Activated T-cell treated with anti-CD3 and anti-CD28 coated beads, Interleukin-2, amount 50 U/mL, for 24 hours (primary cell): ENCODE data around the gene C4orf51.
"Not testable (repeated sequence)": the region's sequence is repeated elsewhere in the genome, so short reads cannot be mapped to it uniquely, and the experiment has no call there.

ENCODE experiments used
- DNase-seq: peaks from one replicate; pipeline ENCODE4 v3.0.0-alpha.2; 2020
- H3K27ac Mint-ChIP-seq: 2 replicates; pipeline ENCODE4 v1.8.0; 2020; ENCODE audit warnings: mild to moderate bottlenecking, mixed read lengths
- H3K27me3 Mint-ChIP-seq: 2 replicates; pipeline ENCODE4 v1.8.0; 2020; ENCODE audit warnings: mixed read lengths
- H3K36me3 Mint-ChIP-seq: 2 replicates; pipeline ENCODE4 v1.8.0; 2020; ENCODE audit warnings: low read depth, mixed read lengths
- H3K4me1 Mint-ChIP-seq: 2 replicates; pipeline ENCODE4 v1.8.0; 2020; ENCODE audit warnings: low read depth, mixed read lengths
- H3K4me3 Mint-ChIP-seq: 2 replicates; pipeline ENCODE4 v1.8.0; 2020; ENCODE audit warnings: mild to moderate bottlenecking, moderate library complexity, mixed read lengths
- H3K9me3 Mint-ChIP-seq: 2 replicates; pipeline ENCODE4 v1.8.0; 2020; ENCODE audit warnings: mixed read lengths

Gene C4orf51

DNA sequence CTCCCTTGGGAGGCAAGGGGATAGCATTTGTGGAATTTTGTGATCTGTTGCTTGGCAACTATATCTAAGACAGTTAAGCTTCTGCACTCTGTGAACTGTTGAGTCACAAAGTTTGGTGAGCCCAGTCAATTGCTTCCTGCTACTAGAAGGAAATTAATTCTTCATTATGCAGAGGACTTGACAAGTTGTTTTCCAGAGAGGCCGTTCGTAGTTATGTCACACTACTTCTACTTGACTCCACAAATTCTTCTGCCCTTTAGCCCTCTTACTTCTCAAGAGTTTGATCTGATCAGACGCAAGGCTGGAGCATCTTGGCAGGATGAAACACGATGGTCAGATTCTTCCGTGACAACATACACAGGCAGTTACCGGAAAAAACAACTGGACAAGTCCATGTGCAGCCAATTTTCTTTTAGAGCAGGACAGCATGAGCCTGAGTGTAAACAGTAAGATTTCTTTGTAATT lies at the start of gene C4orf51:
Gene C4orf51 (plus strand): TSS at position 156 of the 465 bp plus-strand sequence. CDS start 58 bp downstream, at position 214.
- no peaks in the 10 kb centered on the region for H3K9me3 Mint-ChIP-seq
- peaks cover 21% of the 10 kb centered on the region for H3K27me3 Mint-ChIP-seq
- H3K4me3 Mint-ChIP-seq, result no peak within 1 kb of the TSS
- H3K27ac Mint-ChIP-seq, result no peak within 1 kb of the TSS
- no peak for DNase-seq
- H3K36me3 Mint-ChIP-seq, result no peaks in the 10 kb centered on the region
- H3K4me1 Mint-ChIP-seq, result no peaks in the 10 kb centered on the region

DNA sequence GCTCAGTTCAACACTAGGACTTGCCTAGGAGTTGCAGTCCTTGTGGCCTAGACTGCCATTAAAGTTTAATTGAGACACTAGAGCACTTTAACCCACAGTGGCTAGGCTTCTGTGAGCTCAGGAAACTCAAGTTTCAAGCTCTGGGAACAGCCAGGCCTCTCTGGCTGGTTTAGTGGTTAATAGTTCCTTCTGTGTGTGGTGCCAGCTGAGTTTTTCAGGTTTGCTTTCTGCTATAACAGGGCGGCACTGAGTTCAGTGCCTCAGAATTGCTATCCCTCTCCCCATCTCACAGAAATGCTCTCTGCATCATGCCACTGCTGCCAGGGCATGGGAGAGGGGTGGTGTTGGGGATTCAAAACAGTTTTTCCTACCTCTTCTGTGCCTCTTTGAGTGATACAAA lies 44.8 kb upstream of the C4orf51 start:
- Mint-ChIP-seq H3K4me1 (peaks cover 25% of the 10 kb centered on the region), H3K36me3 (peaks cover 43% of the 10 kb centered on the region), H3K27me3 (no peaks in the 10 kb centered on the region), H3K9me3 (peaks cover 3% of the 10 kb centered on the region), H3K4me3 (no peak overlapping the region), H3K27ac (no peak overlapping the region)
- DNase-seq, result no peak

DNA sequence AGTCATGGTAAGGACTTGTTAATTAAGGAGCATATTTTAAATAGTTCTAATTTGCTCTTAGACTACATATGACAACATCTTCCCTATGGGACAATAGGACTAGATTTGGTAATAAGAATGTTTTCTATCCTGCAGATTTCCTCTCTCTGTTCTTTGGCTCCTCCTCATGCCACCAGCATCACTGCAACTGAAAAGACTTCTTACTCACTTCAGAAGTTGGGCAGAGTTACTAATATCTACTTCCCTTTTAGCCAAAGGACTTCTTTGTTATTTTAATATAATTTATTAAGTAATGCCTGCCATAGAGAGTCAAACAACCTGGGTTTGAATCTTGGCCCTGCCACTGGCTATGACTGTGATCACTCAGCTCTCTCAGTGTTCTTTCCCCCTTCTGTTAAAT lies 44.3 kb upstream of the C4orf51 start:
- H3K36me3 Mint-ChIP-seq, result peaks cover 45% of the 10 kb centered on the region
- peaks cover 25% of the 10 kb centered on the region for H3K4me1 Mint-ChIP-seq
- no peaks in the 10 kb centered on the region for H3K27me3 Mint-ChIP-seq
- H3K9me3 Mint-ChIP-seq, result peaks cover 3% of the 10 kb centered on the region
- no peak for DNase-seq
- H3K27ac Mint-ChIP-seq, result no peak overlapping the region
- no peak overlapping the region for H3K4me3 Mint-ChIP-seq

DNA sequence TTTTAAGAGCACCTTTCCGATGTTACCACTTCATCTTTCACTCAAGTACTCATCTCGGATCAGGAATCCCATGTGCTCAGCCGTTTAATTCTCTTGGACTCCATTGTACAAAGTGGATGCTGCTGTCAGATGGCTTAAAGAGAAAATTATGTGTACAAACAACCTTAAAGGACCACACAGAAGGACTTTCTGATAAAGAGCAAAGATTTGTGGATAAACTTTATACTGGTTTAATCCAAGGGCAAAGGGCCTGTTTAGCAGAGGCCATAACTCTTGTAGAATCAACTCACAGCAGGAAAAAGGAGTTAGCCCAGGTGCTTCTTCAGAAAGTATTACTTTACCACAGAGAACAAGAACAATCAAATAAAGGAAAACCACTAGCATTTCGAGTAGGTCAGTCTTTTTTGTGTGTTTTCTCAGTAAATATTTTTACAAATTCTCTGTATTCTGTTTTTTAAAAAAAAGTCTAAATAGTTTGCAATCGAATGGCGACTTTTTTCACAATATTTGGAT lies 40.7 kb upstream of the C4orf51 start:
- H3K36me3 Mint-ChIP-seq, result peaks cover 62% of the 10 kb centered on the region
- H3K27me3 Mint-ChIP-seq, result no peaks in the 10 kb centered on the region
- H3K9me3 Mint-ChIP-seq, result no peaks in the 10 kb centered on the region
- no peak for DNase-seq
- H3K4me3 Mint-ChIP-seq, result no peak overlapping the region
- no peak overlapping the region for H3K27ac Mint-ChIP-seq
- peaks cover 15% of the 10 kb centered on the region for H3K4me1 Mint-ChIP-seq

DNA sequence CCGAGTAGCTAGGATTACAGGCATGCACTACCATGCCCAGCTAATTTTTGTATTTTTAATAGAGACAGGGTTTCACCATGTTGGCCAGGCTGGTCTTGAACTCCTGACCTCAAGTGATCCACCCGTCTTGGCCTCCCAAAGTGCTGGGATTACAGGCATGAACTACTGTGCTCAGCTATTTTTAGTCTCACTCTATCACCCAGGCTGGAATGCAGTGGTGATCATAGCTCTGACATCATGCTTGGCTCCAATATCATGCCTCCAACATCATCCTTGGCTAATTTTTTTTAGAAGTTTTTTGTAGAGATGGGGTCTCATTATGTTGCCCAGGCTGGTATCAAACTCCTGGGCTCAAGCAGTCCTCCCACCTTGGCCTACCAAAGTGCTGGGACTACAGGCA lies 39.7 kb upstream of the C4orf51 start:
- not testable (repeated sequence) for H3K4me3 Mint-ChIP-seq, H3K27me3 Mint-ChIP-seq, H3K27ac Mint-ChIP-seq, DNase-seq, H3K4me1 Mint-ChIP-seq, H3K9me3 Mint-ChIP-seq
- H3K36me3 Mint-ChIP-seq, result peaks cover 63% of the 10 kb centered on the region

DNA sequence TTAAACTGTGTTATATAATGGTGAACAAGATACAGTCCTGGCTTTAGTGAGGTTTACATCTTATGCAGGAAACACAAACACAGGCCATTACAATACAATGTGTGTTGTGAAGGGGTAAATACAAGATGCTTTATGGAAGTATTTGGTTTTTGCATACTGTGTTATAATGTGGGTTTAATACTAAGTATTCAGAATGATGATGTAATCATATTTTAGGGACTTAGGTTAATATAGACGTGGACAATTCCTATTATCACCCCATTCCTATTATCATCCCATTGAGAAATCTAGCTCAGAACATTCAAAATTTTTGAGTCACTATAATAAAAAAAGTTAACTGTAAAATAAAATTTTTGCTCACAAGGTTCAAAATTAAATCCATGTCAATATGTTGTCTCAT lies 36.7 kb upstream of the C4orf51 start:
- H3K27me3 Mint-ChIP-seq, result no peaks in the 10 kb centered on the region
- no peaks in the 10 kb centered on the region for H3K4me1 Mint-ChIP-seq
- no peak overlapping the region for H3K4me3 Mint-ChIP-seq
- H3K36me3 Mint-ChIP-seq, result peaks cover 86% of the 10 kb centered on the region
- no peaks in the 10 kb centered on the region for H3K9me3 Mint-ChIP-seq
- no peak for DNase-seq
- H3K27ac Mint-ChIP-seq, result no peak overlapping the region

DNA sequence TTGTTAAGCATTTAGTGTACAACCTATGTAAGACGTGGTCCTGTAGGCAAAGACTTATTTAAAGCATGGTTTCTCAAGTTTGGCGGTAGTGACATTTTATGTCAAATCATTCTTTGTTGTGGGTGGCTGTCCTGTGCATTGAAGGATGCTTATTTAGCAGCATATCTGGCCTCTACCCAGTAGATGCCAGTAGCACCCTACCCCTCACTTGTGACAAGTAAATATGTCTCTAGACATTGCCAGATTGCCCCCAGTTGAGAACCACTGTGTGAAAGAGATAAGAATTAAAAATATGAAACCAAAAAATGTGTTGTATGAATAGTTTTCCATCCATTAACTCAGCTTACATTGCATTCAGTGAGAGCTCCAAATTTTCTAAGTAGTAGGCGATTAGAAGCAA lies 35.2 kb upstream of the C4orf51 start:
- Mint-ChIP-seq H3K4me3 (no peak overlapping the region), H3K27ac (no peak overlapping the region), H3K36me3 (peaks cover 74% of the 10 kb centered on the region)

DNA sequence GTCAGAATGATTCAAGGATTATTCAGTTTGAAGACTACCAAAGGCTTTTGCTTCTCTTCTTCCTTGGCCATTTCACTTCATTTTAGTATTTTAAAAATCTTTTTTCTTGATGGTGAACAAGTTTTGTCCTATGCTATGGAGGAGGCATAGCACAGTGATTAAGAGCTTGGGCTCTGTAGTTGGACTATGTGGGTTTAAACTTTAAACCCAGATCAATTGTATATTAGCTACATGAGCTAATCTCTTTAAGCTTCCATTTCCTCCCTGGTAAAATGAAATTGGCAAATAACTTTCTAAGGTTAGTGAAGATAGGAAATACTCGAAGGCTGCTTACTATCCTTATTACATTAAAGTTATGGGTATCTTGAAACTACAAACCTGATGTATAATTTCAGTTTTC lies 23.8 kb upstream of the C4orf51 start:
- DNase-seq, result no peak
- no peak overlapping the region for H3K4me3 Mint-ChIP-seq
- H3K4me1 Mint-ChIP-seq, result no peaks in the 10 kb centered on the region
- H3K27ac Mint-ChIP-seq, result no peak overlapping the region
- H3K9me3 Mint-ChIP-seq, result peaks cover 25% of the 10 kb centered on the region
- H3K27me3 Mint-ChIP-seq, result no peaks in the 10 kb centered on the region
- peaks cover 76% of the 10 kb centered on the region for H3K36me3 Mint-ChIP-seq

More for the DNA sequence above, 35.2 kb upstream of the C4orf51 start:
- Mint-ChIP-seq H3K9me3 (no peaks in the 10 kb centered on the region), H3K27me3 (no peaks in the 10 kb centered on the region), H3K4me1 (no peaks in the 10 kb centered on the region)
- DNase-seq, result no peak

DNA sequence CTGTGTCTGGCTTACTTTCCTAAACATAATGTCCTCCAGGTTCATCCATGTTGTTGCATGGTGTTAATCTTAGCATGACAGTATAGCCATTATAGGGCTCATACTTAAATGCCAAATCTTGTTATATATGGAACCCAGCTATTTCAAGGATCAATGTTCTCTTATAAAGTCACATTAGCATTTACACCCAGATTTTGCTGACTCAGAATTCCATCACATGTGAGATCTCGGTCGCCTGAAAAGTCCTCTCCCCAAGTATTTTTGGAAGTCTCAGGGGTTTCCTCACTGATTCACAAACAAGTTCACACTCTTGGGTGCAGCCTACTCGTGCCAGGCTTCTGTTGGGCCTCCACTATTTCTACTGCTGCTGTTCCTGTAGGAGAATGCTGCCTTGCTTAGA lies 19.9 kb upstream of the C4orf51 start:
- Mint-ChIP-seq H3K4me3 (no peak overlapping the region), H3K4me1 (no peaks in the 10 kb centered on the region), H3K36me3 (peaks cover 70% of the 10 kb centered on the region), H3K27me3 (no peaks in the 10 kb centered on the region), H3K27ac (no peak overlapping the region), H3K9me3 (peaks cover 45% of the 10 kb centered on the region)
- no peak for DNase-seq

DNA sequence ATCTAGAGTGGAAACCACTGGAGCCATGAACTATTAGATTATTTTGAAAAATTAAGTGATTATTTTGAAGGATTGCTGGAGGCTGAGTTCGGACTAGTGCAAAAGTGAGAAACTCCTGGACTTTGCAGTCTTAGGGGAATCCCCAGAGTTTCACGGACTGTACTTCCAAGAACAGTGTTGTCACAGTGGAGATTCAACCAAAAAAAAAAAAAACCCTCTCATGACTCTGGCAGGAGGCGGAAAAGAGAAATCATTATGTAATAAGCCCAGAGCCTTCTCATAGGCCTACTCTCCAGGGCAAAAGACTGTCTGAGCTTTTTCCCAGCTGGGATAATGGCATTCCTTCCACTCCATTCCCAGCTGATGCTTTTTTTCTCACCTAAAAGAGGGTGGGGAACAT lies 16.8 kb upstream of the C4orf51 start:
- DNase-seq, result no peak
- peaks cover 42% of the 10 kb centered on the region for H3K36me3 Mint-ChIP-seq
- no peak overlapping the region for H3K27ac Mint-ChIP-seq
- H3K27me3 Mint-ChIP-seq, result no peaks in the 10 kb centered on the region
- peaks cover 2% of the 10 kb centered on the region for H3K4me1 Mint-ChIP-seq
- H3K4me3 Mint-ChIP-seq, result no peak overlapping the region
- peaks cover 50% of the 10 kb centered on the region for H3K9me3 Mint-ChIP-seq

DNA sequence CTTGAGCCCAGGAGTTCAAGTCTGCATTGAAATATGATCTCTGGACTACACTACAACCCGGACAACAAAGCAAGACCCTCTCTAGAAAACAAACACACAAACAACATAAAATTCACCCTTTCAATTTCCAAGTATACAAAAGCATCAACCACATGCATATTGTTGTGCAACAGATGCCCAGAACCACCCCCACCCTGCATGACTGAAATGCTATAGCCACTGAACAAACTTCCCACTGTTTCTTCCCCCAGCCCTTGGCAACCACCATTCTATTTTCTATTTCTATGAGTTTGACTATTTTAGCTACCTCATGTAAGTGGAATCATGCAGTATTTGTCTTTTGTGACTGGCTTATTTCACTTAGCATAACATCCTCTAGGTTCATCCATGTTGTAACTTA lies 14.2 kb upstream of the C4orf51 start:
- Mint-ChIP-seq H3K27me3 (peaks cover 3% of the 10 kb centered on the region), H3K27ac (no peak overlapping the region), H3K4me1 (peaks cover 2% of the 10 kb centered on the region), H3K9me3 (peaks cover 31% of the 10 kb centered on the region), H3K36me3 (peaks cover 17% of the 10 kb centered on the region), H3K4me3 (no peak overlapping the region)
- DNase-seq, result no peak

DNA sequence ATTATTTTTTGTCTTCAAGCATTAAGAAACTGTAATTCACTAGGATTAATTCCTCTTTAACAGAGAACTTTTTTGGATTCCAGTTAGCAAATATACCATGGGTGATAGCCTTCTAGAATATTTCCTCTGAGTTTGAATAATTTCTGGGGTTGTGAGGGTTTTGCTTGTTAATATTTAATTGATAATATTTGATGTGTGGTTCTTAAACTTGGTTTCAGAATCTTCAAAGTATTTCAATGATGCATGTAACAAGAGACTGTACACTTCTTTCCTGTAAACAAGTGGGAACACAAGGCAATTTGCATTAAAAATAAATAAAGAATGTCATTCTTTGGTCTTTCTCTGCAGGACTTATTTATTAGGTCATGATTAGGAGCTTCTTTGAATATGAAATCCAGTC lies 9.5 kb upstream of the C4orf51 start:
- H3K27ac Mint-ChIP-seq, result no peak overlapping the region
- peaks cover 11% of the 10 kb centered on the region for H3K9me3 Mint-ChIP-seq
- no peak for DNase-seq
- peaks cover 3% of the 10 kb centered on the region for H3K27me3 Mint-ChIP-seq
- peaks cover 2% of the 10 kb centered on the region for H3K4me1 Mint-ChIP-seq
- H3K36me3 Mint-ChIP-seq, result peaks cover 2% of the 10 kb centered on the region
- H3K4me3 Mint-ChIP-seq, result no peak overlapping the region

DNA sequence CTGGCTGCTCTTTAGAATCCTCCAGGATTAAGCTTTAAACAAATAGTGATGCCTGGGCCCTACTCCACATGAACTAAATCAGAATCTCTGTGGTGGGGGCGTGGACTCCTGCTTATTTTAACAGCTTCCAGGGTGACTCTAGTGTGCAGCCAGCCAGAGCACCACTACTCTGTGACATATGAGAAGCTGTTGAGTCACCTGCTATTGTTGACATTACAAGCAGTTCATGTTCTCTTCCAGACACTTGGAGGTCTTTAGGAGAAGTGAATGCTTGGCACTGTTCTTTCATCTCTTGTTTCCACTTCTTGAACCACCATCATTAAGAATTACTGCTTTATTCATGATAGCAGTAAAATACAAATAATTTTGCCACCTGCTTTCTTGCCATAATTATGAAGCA lies 426 bp upstream of the C4orf51 start:
- Mint-ChIP-seq H3K9me3 (no peaks in the 10 kb centered on the region), H3K27ac (no peak overlapping the region), H3K4me1 (no peaks in the 10 kb centered on the region), H3K27me3 (peaks cover 21% of the 10 kb centered on the region), H3K4me3 (no peak overlapping the region), H3K36me3 (no peaks in the 10 kb centered on the region)
- DNase-seq, result no peak

DNA sequence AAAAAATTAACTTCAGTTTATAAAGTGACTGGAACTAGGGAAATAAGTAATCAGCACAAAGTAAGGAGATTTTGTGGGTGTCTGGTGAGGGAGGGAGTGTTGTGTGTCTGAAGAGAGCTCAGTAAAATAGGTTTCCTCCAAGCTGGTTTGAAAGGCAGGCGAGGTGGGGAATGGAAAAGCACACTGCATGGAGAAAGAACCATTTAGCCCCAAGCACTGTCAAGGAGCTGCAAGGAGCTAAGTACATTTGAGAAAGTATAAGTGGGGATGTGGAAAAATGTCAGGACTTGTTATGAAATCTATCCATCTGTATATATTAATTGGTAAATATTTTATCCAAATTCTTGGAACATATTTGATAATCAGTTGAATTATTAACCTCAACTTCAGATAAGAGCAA lies 956 bp downstream of the C4orf51 start:
- Mint-ChIP-seq H3K27ac (no peak overlapping the region), H3K36me3 (no peaks in the 10 kb centered on the region), H3K9me3 (no peaks in the 10 kb centered on the region), H3K27me3 (peaks cover 21% of the 10 kb centered on the region), H3K4me3 (no peak overlapping the region), H3K4me1 (no peaks in the 10 kb centered on the region)
- DNase-seq, result no peak

DNA sequence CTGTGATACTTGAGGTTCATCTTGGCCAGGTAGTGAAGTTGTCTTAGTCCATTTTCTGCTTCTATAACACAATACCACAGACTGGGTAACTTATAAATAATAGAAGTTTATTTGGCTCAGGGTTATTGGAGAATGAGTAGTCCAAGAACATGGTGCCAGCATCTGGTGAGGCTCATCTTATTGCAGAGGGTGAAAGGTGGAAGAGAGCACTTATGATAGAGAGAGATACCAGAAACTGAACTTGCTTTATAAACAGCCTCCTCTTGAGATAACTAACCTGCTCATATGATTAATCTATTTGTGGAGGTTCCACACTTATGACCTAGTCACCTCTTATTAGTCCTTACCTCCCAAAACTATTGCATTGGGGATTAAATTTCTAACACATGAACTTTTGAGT lies 1.6 kb downstream of the C4orf51 start:
- Mint-ChIP-seq H3K4me3 (no peak overlapping the region), H3K36me3 (no peaks in the 10 kb centered on the region), H3K4me1 (no peaks in the 10 kb centered on the region), H3K9me3 (no peaks in the 10 kb centered on the region), H3K27me3 (peaks cover 21% of the 10 kb centered on the region), H3K27ac (no peak overlapping the region)
- no peak for DNase-seq

DNA sequence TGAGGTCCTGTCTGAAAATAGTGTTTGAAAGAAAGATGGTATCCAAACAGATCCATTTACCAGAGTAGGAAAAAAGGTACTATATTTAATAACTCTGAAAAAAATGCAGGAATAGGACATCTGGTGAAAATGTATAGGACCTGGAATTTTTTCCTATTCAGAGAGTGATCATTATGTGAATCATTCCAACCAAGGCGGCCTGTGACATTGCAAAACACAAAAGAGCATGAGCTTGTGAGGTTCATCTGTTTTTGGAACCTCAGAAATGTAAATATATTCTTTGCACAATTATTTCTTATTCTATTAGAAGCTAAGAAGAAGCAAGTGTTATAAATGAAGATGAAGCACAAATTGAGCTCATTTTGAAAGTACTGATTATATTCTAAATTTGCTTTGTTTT lies 2.0 kb downstream of the C4orf51 start:
- no peak for DNase-seq
- Mint-ChIP-seq H3K27ac (no peak overlapping the region), H3K4me3 (no peak overlapping the region), H3K4me1 (no peaks in the 10 kb centered on the region), H3K36me3 (no peaks in the 10 kb centered on the region), H3K9me3 (no peaks in the 10 kb centered on the region), H3K27me3 (peaks cover 21% of the 10 kb centered on the region)
